Heart left ventricle (tissue), 16 donors: ENCODE measurements around the gene CACNA2D3. TPM values are rescaled to one million over a fixed set of nuclear protein-coding genes. Genes with fewer than 3 reads are reported as not detected.

Experiments
- ATAC-seq, 4 donors: fragments of 200-7000 bp; cut with Tn5 transposase; one replicate each; pipeline ENCODE4 v1.9.1; 2020 to 2022; ENCODE audit warnings: moderate library complexity in 4 of 4, mild to moderate bottlenecking in 3 of 4, moderate number of reproducible peaks in 1 of 4
- DNase-seq, 5 donors: peaks; one replicate each; pipeline ENCODE4 v3.0.0-alpha.2; 2020
- H3K27ac ChIP-seq, 12 donors: fragments of 200-600 bp; sonication (generic) in 4 of 12; one replicate each; pipeline versions ENCODE4 v1.5.0 to v1.8.0; 2016 to 2022; ENCODE audit warnings: mild to moderate bottlenecking in 2 of 12
- H3K27me3 ChIP-seq, 9 donors: fragments of 200-600 bp; sonication (generic) in 2 of 9; one replicate each; pipeline versions ENCODE4 v1.5.1 to v1.8.0; 2016 to 2022; ENCODE audit warnings: mild to moderate bottlenecking in 3 of 9
- H3K36me3 ChIP-seq, 9 donors: fragments of 200-600 bp; sonication (generic) in 2 of 9; one replicate each; pipeline versions ENCODE4 v1.5.0 to v1.8.0; 2018 to 2022; ENCODE audit warnings: mild to moderate bottlenecking in 2 of 9
- H3K4me1 ChIP-seq, 12 donors: fragments of 200-600 bp; sonication (generic) in 4 of 12; one replicate each; pipeline versions ENCODE4 v1.5.0 to v1.8.0; 2016 to 2022; ENCODE audit warnings: mild to moderate bottlenecking in 3 of 12
- H3K4me3 ChIP-seq, 12 donors: fragments of 200-600 bp; sonication (generic) in 4 of 12; one replicate each; pipeline versions ENCODE4 v1.5.0 to v1.8.0; 2017 to 2022; ENCODE audit warnings: mild to moderate bottlenecking in 9 of 12, moderate library complexity in 4 of 12
- H3K9me3 ChIP-seq, 12 donors: fragments of 200-600 bp; sonication (generic) in 4 of 12; one replicate each; pipeline versions ENCODE4 v1.5.0 to v1.8.0; 2016 to 2022; ENCODE audit warnings: mild to moderate bottlenecking in 1 of 12
- CTCF ChIP-seq, 12 donors: fragments of 200-600 bp; sonication (generic) in 4 of 12; IDR thresholded peaks; one replicate each; pipeline versions ENCODE4 v1.5.0 to v1.8.0; 2018 to 2022; ENCODE audit warnings: antibody characterized with exemption in 12 of 12, mild to moderate bottlenecking in 5 of 12
- POLR2A ChIP-seq, 2 donors: fragments of 450-650 bp; IDR thresholded peaks; one replicate each; pipeline ENCODE4 v1.6.1; 2017; ENCODE audit warnings: antibody characterized with exemption in 2 of 2, mild to moderate bottlenecking in 2 of 2, moderate library complexity in 2 of 2
- WGBS, 4 donors: extraction: QIAGEN DNeasy Blood & Tissue Kit in 2 of 4; methylation state at CpG; one replicate each; pipeline versions ENCODE4 v1.1.5 to v1.1.7; 2013 to 2018; 5-methylcytosine and 5-hydroxymethylcytosine counted together
- intact Hi-C, 10 donors: fragments of 100-400 bp; cut with DNase I; formaldehyde crosslinking; loops; one replicate each; pipeline versions ENCODE4 v1.11.1 to v1.14.2; 2022
- polyA plus RNA-seq, 2 donors: library from polyadenylated mRNA; stranded (reverse); fragments of 200-250 nt; gene quantifications; one replicate each; pipeline ENCODE4 v1.2.3, GENCODE V29; 2013
- total RNA-seq, 9 donors: library from RNA; depleted of rRNA in 2 of 9; stranded (reverse); fragments of >200 nt in 2 of 9; fragmentation: NEBNext Ultra II Directional in 3 of 9; extraction: Animal tissue kit (Norgen Biotek cat#: 25700) in 3 of 9; gene quantifications; one replicate each; pipeline versions ENCODE4 v1.1.0 to v1.2.4, GENCODE V29; 2016 to 2023
- donor health status: ischemic (EF 13 %, LVEDD 7.1; RV severe dilation, severe dysfunction).
- donor health status: healthy with polysubstance abuse.
- donor health status: DM: no; HTN: yes; CAD: no.
- donor health status: DM: no; HTN: no; CAD: no.
- donor health status: ischemic (EF 25% LVEDD 6.9; RV normal size, moderate dysfunction).
- donor health status: ischemic (EF 25% LVEDD 5.7; RV mildly dilated, moderate dysfunction).
- donor health status: healthy.
- donor health status: DM: yes; HTN: yes; CAD: no.
- donor health status: ischemic (EF 35%, LVEDD 5.7; RV mildly dilated, moderate dysfunction).
- donor health status: nonischemic (EF 11% LVEDD 7.7; RV severe dilation, severe dysfunction).
- donor health status: DM: yes; HTN: yes; CAD: no.
- donor health status: PGD.
- donor health status: ischemic (EF 29% LVEDD 5.4; RV normal size, mild dysfunction).
- donor health status: nonischemic (EF 23%, LVEDD 6.1; RV moderate dilation, normal function).

CACNA2D3 gene
- total and polyA plus RNA-seq, 11 donors = 0.17 to 25.1 (median 12.8) TPM

- intact Hi-C loops = loop anchor here in 9 of 10 donors (5.0 to 10.0 kb wide), 9 partner anchors 314 to 1404 kb away; partner anchors contain the start of gene WNT5A (in 2 of the 9)
- 63 to 73% (median 69%) methylated on average over 2 of the region's 2 CpGs for WGBS, 4 donors
- Histone ChIP-seq H3K4me1 (peaks cover 0 to 5% (median 0%) of the 10 kb centered on the region in 12 donors), H3K9me3 (no peaks in the 10 kb centered on the region), H3K4me3 (no peak overlapping the region), H3K27me3 (peaks cover 0 to 3% (median 0%) of the 10 kb centered on the region in 9 donors), H3K27ac (no peak overlapping the region), H3K36me3 (no peaks in the 10 kb centered on the region)
- DNase-seq (no peak), ATAC-seq (no peak)
- TF ChIP-seq POLR2A (IDR thresholded peaks at IDR 0.05) = no peak
- no peak for TF ChIP-seq CTCF (IDR thresholded peaks at IDR 0.05)
These were observed 728.2 kb downstream of the CACNA2D3 start for GRCh38 chr3:54850484-54851018.

GRCh38 chr3:54853573-54854404 is 731.4 kb downstream of the CACNA2D3 start:
- intact Hi-C loops = loop anchor here (2.0 to 10.0 kb wide), 11 partner anchors 311 to 1401 kb away; partner anchors contain the start of gene WNT5A (in 2 of the 10)
- Histone ChIP-seq H3K27me3 (peaks cover 0 to 3% (median 0%) of the 10 kb centered on the region in 9 donors), H3K27ac (no peak overlapping the region), H3K9me3 (no peaks in the 10 kb centered on the region), H3K36me3 (no peaks in the 10 kb centered on the region), H3K4me1 (peaks cover 0 to 9% (median 0%) of the 10 kb centered on the region in 12 donors), H3K4me3 (no peak overlapping the region)
- no peak for TF ChIP-seq POLR2A (IDR thresholded peaks at IDR 0.05)
- peak; percentile 70 to 86 (median 82) for TF ChIP-seq CTCF (IDR thresholded peaks at IDR 0.05)
- DNase-seq (peak; percentile 66 to 84 (median 73)), ATAC-seq (peak; percentile 75 to 97 (median 91))
- 18 to 27% (median 20%) methylated on average over 16 to 20 of the region's 20 CpGs for WGBS, 4 donors

- peaks cover 0 to 29% (median 2%) of the 10 kb centered on the region in 12 donors for H3K4me1 ChIP-seq
- intact Hi-C loops = loop anchor here in 9 of 10 donors (10.0 kb wide), 7 partner anchors 309 to 1399 kb away; partner anchors contain the start of gene WNT5A (in 2 of the 9)
- 92 to 93% (median 92%) methylated on average over 1 of the region's 1 CpG for WGBS, 4 donors
These were observed 733.9 kb downstream of the CACNA2D3 start for GRCh38 chr3:54856271-54856670.

More at GRCh38 chr3:54856271-54856670, 733.9 kb downstream of the CACNA2D3 start:
- H3K4me3 ChIP-seq = no peak overlapping the region
- H3K27me3 ChIP-seq = peaks cover 0 to 3% (median 0%) of the 10 kb centered on the region in 9 donors
- no peak for DNase-seq
- no peak for ATAC-seq
- H3K9me3 ChIP-seq = no peaks in the 10 kb centered on the region
- TF ChIP-seq CTCF (IDR thresholded peaks at IDR 0.05) (no peak), POLR2A (IDR thresholded peaks at IDR 0.05) (no peak)
- H3K27ac ChIP-seq = no peak overlapping the region
- no peaks in the 10 kb centered on the region for H3K36me3 ChIP-seq
